Activated naive CD8-positive, alpha-beta T cell treated with anti-CD3 and anti-CD28 coated beads, Interleukin-2, amount 50 U/mL, for 24 hours (primary cell): ENCODE results near the gene FOXD4L5.
"Not testable (repeated sequence)": the region's sequence is repeated elsewhere in the genome, so short reads cannot be mapped to it uniquely, and the experiment has no call there.

ENCODE experiments used
- ATAC-seq: fragments of 150-1000 bp; cut with Tn5 transposase; one replicate; pipeline ENCODE4 v1.10.0; 2021
- DNase-seq: peaks from one replicate; pipeline ENCODE4 v3.0.0; 2021
- H3K27ac Mint-ChIP-seq: one replicate; pipeline ENCODE4 v1.8.0; 2021; ENCODE audit warnings: mild to moderate bottlenecking, mixed read lengths
- H3K27me3 Mint-ChIP-seq: one replicate; pipeline ENCODE4 v1.8.0; 2021; ENCODE audit warnings: mixed read lengths
- H3K36me3 Mint-ChIP-seq: one replicate; pipeline ENCODE4 v1.8.0; 2021; ENCODE audit warnings: low read depth, mixed read lengths
- H3K4me1 Mint-ChIP-seq: one replicate; pipeline ENCODE4 v1.8.0; 2021; ENCODE audit warnings: mixed read lengths
- H3K4me3 Mint-ChIP-seq: one replicate; pipeline ENCODE4 v1.8.0; 2021; ENCODE audit warnings: mild to moderate bottlenecking, moderate library complexity, mixed read lengths
- H3K9me3 Mint-ChIP-seq: one replicate; pipeline ENCODE4 v1.8.0; 2021; ENCODE audit warnings: mixed read lengths

The FOXD4L5 gene

GRCh38 chr9:65285109-65285508, at the start of gene FOXD4L5:
TSS of gene FOXD4L5 (minus strand) at chr9:65285209. CDS start at chr9:65284377, 832 bp downstream.
- H3K4me3 Mint-ChIP-seq: not testable (repeated sequence)

GRCh38 chr9:65283943-65284342, 1.1 kb downstream of the FOXD4L5 start:
- H3K27ac Mint-ChIP-seq, H3K9me3 Mint-ChIP-seq, DNase-seq, H3K36me3 Mint-ChIP-seq, ATAC-seq, H3K27me3 Mint-ChIP-seq, H3K4me3 Mint-ChIP-seq, H3K4me1 Mint-ChIP-seq: not testable (repeated sequence)

More at GRCh38 chr9:65285109-65285508, at the start of gene FOXD4L5:
- not testable (repeated sequence) for H3K4me1 Mint-ChIP-seq, H3K27ac Mint-ChIP-seq, DNase-seq, ATAC-seq, H3K9me3 Mint-ChIP-seq, H3K36me3 Mint-ChIP-seq, H3K27me3 Mint-ChIP-seq

DNA sequence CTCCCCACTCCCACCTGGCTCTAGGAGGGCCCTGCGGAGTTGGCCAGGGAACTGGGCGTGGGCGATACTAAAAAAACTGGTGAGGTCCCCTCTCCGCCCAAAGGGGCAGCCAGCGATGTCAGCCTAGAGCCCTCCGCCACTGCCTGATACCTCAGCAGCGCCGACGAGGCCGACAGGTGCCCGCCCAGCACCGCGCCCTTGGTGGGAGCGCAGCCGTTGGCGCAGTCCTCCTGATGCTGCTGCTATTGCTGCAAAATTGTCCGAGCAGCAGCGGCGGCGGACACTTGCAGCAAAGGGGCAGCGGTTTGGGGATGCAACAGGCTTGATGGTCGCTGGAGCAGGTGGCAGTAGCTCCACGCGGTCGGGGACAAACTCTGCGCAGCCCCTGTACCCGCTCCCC, 2.0 kb downstream of the FOXD4L5 start:
- not testable (repeated sequence) for H3K36me3 Mint-ChIP-seq, DNase-seq, ATAC-seq, H3K27me3 Mint-ChIP-seq, H3K27ac Mint-ChIP-seq, H3K4me1 Mint-ChIP-seq, H3K4me3 Mint-ChIP-seq, H3K9me3 Mint-ChIP-seq
